SK-N-MC (cell line): ENCODE measurements around the gene OR1L6.

Experiments used
- EZH2 ChIP-seq: fragments of 200-600 bp; sonication (generic); IDR thresholded peaks from one replicate; pipeline ENCODE4 v1.6.1; 2017; ENCODE audit warnings: antibody characterized with exemption
- POLR2AphosphoS5 ChIP-seq: IDR thresholded peaks from 2 replicates; pipeline ENCODE4 v1.6.1; 2012; ENCODE audit warnings: mild to moderate bottlenecking, low read depth, low read length, borderline replicate concordance

- TF ChIP-seq POLR2AphosphoS5: no peak
- no peak for TF ChIP-seq EZH2
These were observed 46.4 kb upstream of the OR1L6 start for GRCh38 chr9:122695696-122696095.
